Breast epithelium (tissue), 4 donors: ENCODE data around the gene CD79B. TPM values are rescaled to one million over a fixed set of nuclear protein-coding genes. Genes with fewer than 3 reads are reported as not detected.
"Not testable (repeated sequence)": the region's sequence is repeated elsewhere in the genome, so short reads cannot be mapped to it uniquely, and the experiment has no call there.

Experiments used
- DNase-seq, 2 donors: peaks; one replicate each; pipeline ENCODE4 v3.0.0-alpha.2; 2019; ENCODE audit warnings: low spot score in 2 of 2
- H3K27ac ChIP-seq, 2 donors: fragments of 200-600 bp; sonication (generic) in 1 of 2; one replicate each; pipeline ENCODE4 v1.5.1; 2016 to 2019; ENCODE audit warnings: mild to moderate bottlenecking in 1 of 2
- H3K27me3 ChIP-seq, 2 donors: fragments of 200-600 bp; sonication (generic) in 1 of 2; one replicate each; pipeline versions ENCODE4 v1.5.1 to v1.6.0; 2017 to 2019; ENCODE audit warnings: control low read depth in 1 of 2, mild to moderate bottlenecking in 1 of 2
- H3K36me3 ChIP-seq: fragments of 200-600 bp; one replicate; pipeline ENCODE4 v1.5.1; 2019
- H3K4me1 ChIP-seq, 2 donors: fragments of 200-600 bp; sonication (generic); one replicate each; pipeline ENCODE4 v1.5.1; 2016 to 2019; ENCODE audit warnings: control low read depth in 1 of 2
- H3K4me3 ChIP-seq, 3 donors: fragments of 200-600 bp; sonication (generic); 1 replicate in 2 of 3; 2 replicates in 1 of 3; pipeline ENCODE4 v1.5.1; 2016 to 2019; ENCODE audit warnings: mild to moderate bottlenecking in 3 of 3, moderate library complexity in 2 of 3
- H3K9me3 ChIP-seq, 2 donors: fragments of 200-600 bp; sonication (generic) in 1 of 2; one replicate each; pipeline ENCODE4 v1.5.1; 2016 to 2019; ENCODE audit warnings: control low read depth in 1 of 2
- POLR2A ChIP-seq: fragments of 450-650 bp; IDR thresholded peaks from one replicate; pipeline ENCODE4 v1.6.1; 2016; ENCODE audit warnings: antibody characterized with exemption, mild to moderate bottlenecking, moderate library complexity
- POLR2AphosphoS5 ChIP-seq, 3 donors: sonication (generic); formaldehyde crosslinking; IDR thresholded peaks; one replicate each; pipeline ENCODE4 v1.6.1; 2017; ENCODE audit warnings: antibody characterized with exemption in 3 of 3
- intact Hi-C: fragments of 100-400 bp; cut with DNase I; formaldehyde crosslinking; loops from one replicate; pipeline ENCODE4 v1.15.1; 2023; ENCODE audit warnings: low total_unique reads
- total RNA-seq, 3 donors: library from RNA; depleted of rRNA; stranded (reverse); fragments of >200 nt; gene quantifications; one replicate each; pipeline ENCODE4 v1.1.0, GENCODE V29; 2016
- TF ChIP-seq, protein P1 (sequence below), 3 donors: fragments of 450-650 bp; IDR thresholded peaks; one replicate each; pipeline ENCODE4 v1.5.1; 2016 to 2017; ENCODE audit warnings: antibody characterized with exemption in 3 of 3, mild to moderate bottlenecking in 3 of 3, moderate library complexity in 3 of 3

Gene CD79B
- total RNA-seq, 3 donors from 2014 or later = 2.2 to 7.9 (median 3.4) TPM

DNA sequence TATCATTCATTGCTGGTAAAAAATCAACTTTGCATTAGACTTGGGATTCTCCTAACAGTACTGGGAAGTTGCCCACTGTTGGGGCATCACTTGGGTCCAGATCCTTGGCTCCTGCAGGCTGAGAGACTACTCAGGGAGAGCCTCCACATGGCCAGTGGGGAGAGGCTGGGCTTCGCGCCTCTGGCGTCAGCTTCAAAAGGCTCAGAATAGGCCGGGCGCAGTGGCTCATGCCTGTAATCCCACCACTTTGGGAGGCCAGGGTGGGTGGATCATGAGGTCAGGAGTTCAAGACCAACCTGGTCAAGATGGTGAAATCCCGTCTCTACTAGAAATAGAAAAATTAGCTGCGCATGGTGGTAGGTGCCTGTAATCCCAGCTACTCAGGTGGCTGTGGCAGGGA lies 17.7 kb downstream of the CD79B start:
- H3K4me1 ChIP-seq = no peaks in the 10 kb centered on the region
- no peak for DNase-seq
- no peaks in the 10 kb centered on the region for H3K9me3 ChIP-seq
- H3K36me3 ChIP-seq = no peaks in the 10 kb centered on the region
- H3K27ac ChIP-seq = no peak overlapping the region
- intact Hi-C loops = no loop called here
- H3K4me3 ChIP-seq = no peak overlapping the region
- no peak for TF ChIP-seq POLR2AphosphoS5 (IDR thresholded peaks at IDR 0.05)
- no peak for TF ChIP-seq POLR2A
- TF ChIP-seq, protein P1, sequence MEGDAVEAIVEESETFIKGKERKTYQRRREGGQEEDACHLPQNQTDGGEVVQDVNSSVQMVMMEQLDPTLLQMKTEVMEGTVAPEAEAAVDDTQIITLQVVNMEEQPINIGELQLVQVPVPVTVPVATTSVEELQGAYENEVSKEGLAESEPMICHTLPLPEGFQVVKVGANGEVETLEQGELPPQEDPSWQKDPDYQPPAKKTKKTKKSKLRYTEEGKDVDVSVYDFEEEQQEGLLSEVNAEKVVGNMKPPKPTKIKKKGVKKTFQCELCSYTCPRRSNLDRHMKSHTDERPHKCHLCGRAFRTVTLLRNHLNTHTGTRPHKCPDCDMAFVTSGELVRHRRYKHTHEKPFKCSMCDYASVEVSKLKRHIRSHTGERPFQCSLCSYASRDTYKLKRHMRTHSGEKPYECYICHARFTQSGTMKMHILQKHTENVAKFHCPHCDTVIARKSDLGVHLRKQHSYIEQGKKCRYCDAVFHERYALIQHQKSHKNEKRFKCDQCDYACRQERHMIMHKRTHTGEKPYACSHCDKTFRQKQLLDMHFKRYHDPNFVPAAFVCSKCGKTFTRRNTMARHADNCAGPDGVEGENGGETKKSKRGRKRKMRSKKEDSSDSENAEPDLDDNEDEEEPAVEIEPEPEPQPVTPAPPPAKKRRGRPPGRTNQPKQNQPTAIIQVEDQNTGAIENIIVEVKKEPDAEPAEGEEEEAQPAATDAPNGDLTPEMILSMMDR (IDR thresholded peaks at IDR 0.05) = no peak
- no peaks in the 10 kb centered on the region for H3K27me3 ChIP-seq

DNA sequence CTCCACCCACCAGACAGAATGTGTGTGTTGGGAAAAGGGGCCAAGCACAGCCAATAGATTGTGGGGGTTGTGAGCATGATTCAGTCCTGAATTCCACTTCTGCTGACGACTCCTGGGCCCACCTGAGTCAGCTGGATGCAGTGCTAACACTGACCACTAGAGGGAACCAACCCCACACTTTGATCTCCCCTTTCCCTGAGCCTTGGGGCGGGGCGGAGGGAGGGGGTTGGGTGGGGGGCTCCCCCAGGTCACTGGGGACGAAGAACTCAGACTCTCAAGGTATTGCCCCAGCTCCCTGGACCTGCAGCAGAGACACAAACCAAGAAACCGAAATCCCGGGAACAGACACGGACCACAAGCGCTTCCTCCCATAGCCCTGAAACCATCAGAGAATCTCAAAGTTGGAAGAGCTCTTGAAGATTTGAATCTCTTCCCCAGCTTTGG lies 20.5 kb downstream of the CD79B start:
- DNase-seq = no peak
- H3K27ac ChIP-seq = no peak overlapping the region
- no peaks in the 10 kb centered on the region for H3K36me3 ChIP-seq
- intact Hi-C loops = no loop called here
- no peaks in the 10 kb centered on the region for H3K4me1 ChIP-seq
- H3K9me3 ChIP-seq = no peaks in the 10 kb centered on the region
- no peaks in the 10 kb centered on the region for H3K27me3 ChIP-seq
- no peak for TF ChIP-seq POLR2A
- TF ChIP-seq, protein P1 (IDR thresholded peaks at IDR 0.05) = peak; percentile 35 to 63 (median 38)
- no peak overlapping the region for H3K4me3 ChIP-seq

DNA sequence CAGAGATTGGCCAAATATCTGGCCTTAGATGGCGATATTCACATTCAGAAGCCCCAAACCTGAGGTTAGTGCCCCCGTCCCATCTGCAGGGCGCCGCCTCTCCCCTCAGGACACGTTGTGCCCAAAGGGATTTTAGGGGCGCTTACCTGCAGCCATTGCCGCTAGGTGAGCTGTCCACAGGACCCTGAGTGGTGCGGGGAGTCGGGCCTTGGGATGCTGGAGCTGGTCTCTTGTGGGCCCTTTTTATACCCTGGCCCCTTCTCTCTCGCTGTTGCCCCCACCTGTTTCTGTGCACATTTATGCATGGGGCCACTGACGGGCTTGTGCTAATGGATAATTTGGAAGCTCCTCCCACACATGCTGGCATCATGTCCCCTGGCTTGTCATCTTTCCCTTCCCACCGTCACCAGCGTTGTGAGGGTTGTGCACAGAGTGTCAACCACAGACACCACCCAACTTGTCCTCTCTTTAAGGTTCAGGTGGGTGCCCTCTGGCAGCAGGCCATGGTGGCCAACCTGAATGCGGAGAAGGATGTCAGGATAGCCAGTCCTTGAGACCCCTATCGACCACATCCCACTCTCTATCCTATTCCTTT lies 21.0 kb downstream of the CD79B start, which contains the start of gene CSHL1:
Gene CSHL1, minus strand, starts transcription at position 218 of the 595 bp plus-strand sequence. Its CDS starts 62 bp downstream, at position 156.
- Histone ChIP-seq H3K36me3 (no peaks in the 10 kb centered on the region), H3K4me1 (no peaks in the 10 kb centered on the region), H3K9me3 (no peaks in the 10 kb centered on the region), H3K27me3 (no peaks in the 10 kb centered on the region), H3K4me3 (no peak within 1 kb of the TSS), H3K27ac (no peak within 1 kb of the TSS)
- no peak for DNase-seq
- TF ChIP-seq, protein P1 (IDR thresholded peaks at IDR 0.05) = no peak
- TF ChIP-seq POLR2AphosphoS5 (IDR thresholded peaks at IDR 0.05) (no peak), POLR2A (no peak)
- intact Hi-C loops = no loop called here

DNA sequence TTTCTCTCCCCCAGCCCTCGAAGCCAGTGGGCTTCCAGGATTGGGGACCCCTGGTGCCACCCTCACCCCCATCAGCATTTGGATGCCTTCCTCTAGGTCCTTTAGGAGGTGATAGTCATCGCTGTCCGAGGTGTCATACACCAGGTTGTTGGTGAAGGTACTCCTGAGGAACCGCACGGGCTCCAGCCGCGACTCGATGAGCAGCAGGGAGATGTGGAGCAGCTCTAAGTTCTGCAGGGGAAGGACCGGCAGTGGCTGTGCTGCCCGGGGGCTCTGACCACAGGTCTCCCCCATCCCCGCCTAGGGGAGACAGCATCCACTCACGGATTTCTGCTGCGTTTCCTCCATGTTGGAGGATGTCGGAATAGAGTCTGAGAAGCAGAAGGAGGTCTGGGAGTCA lies 22.0 kb downstream of the CD79B start:
- no peak for DNase-seq
- Histone ChIP-seq H3K4me1 (no peaks in the 10 kb centered on the region), H3K27me3 (no peaks in the 10 kb centered on the region), H3K9me3 (no peaks in the 10 kb centered on the region), H3K4me3 (no peak overlapping the region), H3K27ac (no peak overlapping the region), H3K36me3 (no peaks in the 10 kb centered on the region)
- TF ChIP-seq POLR2AphosphoS5 (IDR thresholded peaks at IDR 0.05) (no peak), POLR2A (no peak)
- TF ChIP-seq, protein P1 (IDR thresholded peaks at IDR 0.05) = no peak
- intact Hi-C loops = no loop called here

DNA sequence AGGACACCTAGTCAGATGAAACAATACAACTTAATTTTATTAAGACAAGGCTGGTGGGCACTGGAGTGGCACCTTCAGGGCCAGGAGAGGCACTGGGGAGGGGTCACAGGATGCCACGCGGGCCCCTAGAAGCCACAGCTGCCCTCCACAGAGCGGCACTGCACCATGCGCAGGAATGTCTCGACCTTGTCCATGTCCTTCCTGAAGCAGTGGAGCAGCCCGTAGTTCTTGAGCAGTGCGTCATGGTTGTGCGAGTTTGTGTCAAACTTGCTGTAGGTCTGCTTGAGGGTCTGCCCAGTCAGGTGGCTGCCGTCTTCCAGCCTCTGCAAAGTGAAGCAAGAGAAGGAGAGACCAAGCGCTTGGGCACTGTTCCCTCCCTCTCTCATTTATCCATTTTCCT lies 22.5 kb downstream of the CD79B start:
- H3K4me3 ChIP-seq, intact Hi-C loops, H3K4me1 ChIP-seq, H3K27me3 ChIP-seq, H3K36me3 ChIP-seq, DNase-seq, H3K27ac ChIP-seq, H3K9me3 ChIP-seq: not testable (repeated sequence)

DNA sequence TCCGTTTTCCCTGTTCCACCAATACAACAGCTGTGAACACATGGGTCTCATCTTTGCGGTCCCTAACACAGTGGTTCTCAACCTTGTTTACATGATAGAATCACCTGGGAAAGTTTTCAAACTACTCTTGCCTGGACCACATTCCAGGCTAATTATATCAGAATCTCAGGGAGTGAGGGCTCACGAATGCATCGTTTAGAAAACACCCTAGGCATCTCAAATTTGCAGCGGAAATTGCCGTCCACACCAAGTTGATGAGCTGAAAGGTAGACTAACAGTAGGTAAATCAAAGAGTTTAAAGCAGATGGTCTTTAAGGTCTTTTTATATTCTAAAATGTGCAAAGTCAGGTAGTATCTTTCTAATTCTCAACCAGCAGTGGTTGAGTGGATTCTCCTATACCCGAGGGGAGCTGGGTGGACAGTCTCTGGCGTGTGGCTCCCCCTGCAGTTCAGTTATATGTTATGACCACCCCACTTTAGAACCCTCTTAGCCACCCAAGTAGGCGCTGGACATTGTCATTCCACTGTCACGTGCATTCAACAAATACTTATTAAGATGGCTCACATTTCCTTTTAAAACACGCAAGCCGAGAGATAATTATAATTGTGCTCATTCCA lies 24.9 kb downstream of the CD79B start:
- H3K27me3 ChIP-seq, H3K36me3 ChIP-seq, H3K4me1 ChIP-seq, intact Hi-C loops, DNase-seq, H3K27ac ChIP-seq, H3K9me3 ChIP-seq, H3K4me3 ChIP-seq: not testable (repeated sequence)

DNA sequence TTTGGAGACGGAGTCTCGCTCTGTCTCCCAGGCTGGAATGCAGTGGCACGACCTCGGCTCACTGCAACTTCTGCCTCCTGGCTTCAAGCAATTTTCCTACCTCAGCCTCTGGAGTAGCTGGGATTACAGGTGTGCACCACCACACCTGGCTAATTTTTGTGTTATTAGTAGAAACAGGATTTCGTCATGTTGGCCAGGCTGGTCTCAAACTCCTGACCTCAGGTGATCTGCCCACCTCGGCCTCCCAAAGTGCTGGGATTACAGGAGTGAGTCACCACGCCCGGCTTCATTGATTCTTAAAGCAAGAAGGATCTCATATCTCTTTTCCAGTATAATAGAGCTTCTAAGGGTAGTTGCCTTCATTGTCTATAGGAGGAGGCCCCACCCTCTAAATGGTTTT lies 27.3 kb downstream of the CD79B start:
- intact Hi-C loops, H3K27ac ChIP-seq, DNase-seq, H3K4me3 ChIP-seq, H3K4me1 ChIP-seq, H3K9me3 ChIP-seq, H3K27me3 ChIP-seq, H3K36me3 ChIP-seq: not testable (repeated sequence)

DNA sequence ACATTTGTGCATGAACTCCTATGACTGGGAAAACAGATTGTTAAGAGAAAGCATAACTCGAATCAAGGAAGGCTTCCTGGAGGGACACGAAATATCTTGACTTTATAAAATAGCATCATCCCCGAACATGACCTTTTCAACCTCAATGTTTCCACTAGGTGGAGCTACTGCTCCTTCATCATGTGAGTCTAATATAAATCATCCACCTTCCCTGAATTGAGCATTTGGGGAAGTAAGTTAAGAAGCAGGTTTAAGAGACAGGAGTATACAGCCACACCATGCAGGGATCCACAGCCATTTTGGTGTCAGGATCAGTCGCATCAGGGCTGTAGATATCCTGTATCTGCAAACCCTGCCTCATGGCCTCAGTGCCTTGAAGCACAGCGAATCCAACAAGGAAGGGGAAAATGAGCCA lies 28.3 kb downstream of the CD79B start:
- H3K4me1 ChIP-seq, H3K27ac ChIP-seq, H3K36me3 ChIP-seq, DNase-seq, intact Hi-C loops, H3K9me3 ChIP-seq, H3K4me3 ChIP-seq, H3K27me3 ChIP-seq: not testable (repeated sequence)

DNA sequence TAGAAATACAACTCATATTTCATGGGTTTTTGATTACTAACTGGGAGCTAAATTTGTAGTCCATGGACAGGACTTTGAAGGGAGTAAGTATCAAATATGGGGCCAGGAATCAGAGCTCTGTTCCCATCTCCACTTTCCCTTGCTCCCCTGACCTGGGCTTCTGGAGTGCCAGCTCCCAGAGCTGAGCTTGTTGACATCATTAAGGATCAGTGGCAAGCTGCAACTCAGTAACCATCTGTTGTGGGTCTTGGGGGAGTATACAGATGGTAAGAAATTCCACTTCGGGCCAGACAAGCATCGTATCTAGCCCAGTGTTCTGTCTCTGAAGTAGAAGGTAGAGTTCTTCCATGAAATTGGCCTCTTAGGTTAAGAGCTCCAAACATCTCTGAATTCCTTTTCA lies 30.2 kb downstream of the CD79B start:
- H3K27me3 ChIP-seq, H3K9me3 ChIP-seq, intact Hi-C loops, DNase-seq, H3K36me3 ChIP-seq, H3K27ac ChIP-seq, H3K4me3 ChIP-seq, H3K4me1 ChIP-seq: not testable (repeated sequence)
